ENCODE data around the gene RANBP17. TPM values are rescaled to one million over a fixed set of nuclear protein-coding genes. Genes with fewer than 3 reads are reported as not detected.

Gene RANBP17
- total and polyA plus RNA-seq, 12 donors, result 5.5 to 119 (median 22.2) TPM

DNA sequence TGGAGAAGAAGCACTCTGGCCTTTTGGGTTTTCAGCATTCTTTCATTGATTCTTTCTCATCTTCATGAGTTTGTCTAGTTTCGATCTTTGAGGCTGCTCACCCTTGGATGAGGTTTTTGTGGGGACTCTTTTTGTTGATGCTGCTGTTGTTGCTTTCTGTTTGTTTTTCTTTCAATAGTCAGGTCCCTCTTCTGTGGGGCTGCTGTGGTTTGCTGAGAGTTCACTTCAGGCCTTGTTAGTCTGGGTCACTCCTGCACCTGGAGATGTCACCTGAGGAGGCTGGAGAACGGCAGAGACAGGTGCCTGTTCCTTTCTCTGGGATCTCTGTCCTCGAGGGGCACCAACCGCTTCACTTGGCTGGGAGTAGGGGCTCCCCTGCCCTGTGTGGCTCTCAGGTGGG, 14.0 kb downstream of the RANBP17 start:
- intact Hi-C loops (cut with DNase I), result no loop called here
- peaks cover 0 to 13% of the 10 kb centered on the region in 2 donors for H3K4me1 ChIP-seq (replicated peaks in 1 of 2)
- H3K27ac ChIP-seq, result no peak overlapping the region
- H3K9me3 ChIP-seq (replicated peaks in 1 of 3), result no peaks in the 10 kb centered on the region
- H3K36me3 ChIP-seq (replicated peaks in 1 of 2), result no peaks in the 10 kb centered on the region
- 94 to 98% (median 95%) methylated on average over 4 of the region's 4 CpGs for WGBS, 4 donors
- no peak overlapping the region for H3K4me3 ChIP-seq
- no peak for DNase-seq
- H3K27me3 ChIP-seq, result no peaks in the 10 kb centered on the region
- TF ChIP-seq POLR2A (IDR thresholded peaks at IDR 0.05) (no peak), CTCF (IDR thresholded peaks at IDR 0.05) (no peak)

GRCh38 chr5:170880084-170880483, 18.3 kb downstream of the RANBP17 start:
- peaks cover 9 to 13% of the 10 kb centered on the region in 2 donors for H3K4me1 ChIP-seq (replicated peaks in 1 of 2)
- 94 to 98% (median 95%) methylated on average over 2 of the region's 2 CpGs for WGBS, 4 donors
- intact Hi-C loops (cut with DNase I), result no loop called here
- DNase-seq, result no peak
- H3K9me3 ChIP-seq (replicated peaks in 1 of 3), result no peaks in the 10 kb centered on the region
- H3K36me3 ChIP-seq (replicated peaks in 1 of 2), result no peaks in the 10 kb centered on the region
- no peaks in the 10 kb centered on the region for H3K27me3 ChIP-seq
- no peak overlapping the region for H3K27ac ChIP-seq
- no peak overlapping the region for H3K4me3 ChIP-seq
- TF ChIP-seq CTCF (IDR thresholded peaks at IDR 0.05) (no peak), POLR2A (IDR thresholded peaks at IDR 0.05) (no peak)

GRCh38 chr5:170882345-170882744, 20.5 kb downstream of the RANBP17 start:
- intact Hi-C loops (cut with DNase I), result no loop called here

GRCh38 chr5:170885256-170885655, 23.4 kb downstream of the RANBP17 start:
- intact Hi-C loops (cut with DNase I), result no loop called here
- no peak for TF ChIP-seq POLR2A (IDR thresholded peaks at IDR 0.05)
- TF ChIP-seq CTCF (IDR thresholded peaks at IDR 0.05), result no peak
- Histone ChIP-seq H3K4me1 (replicated peaks in 1 of 2) (peaks cover 11 to 12% of the 10 kb centered on the region in 2 donors), H3K27me3 (no peaks in the 10 kb centered on the region), H3K27ac (no peak overlapping the region), H3K9me3 (replicated peaks in 1 of 3) (no peaks in the 10 kb centered on the region), H3K36me3 (replicated peaks in 1 of 2) (no peaks in the 10 kb centered on the region), H3K4me3 (no peak overlapping the region)
- no peak for DNase-seq

More at GRCh38 chr5:170882345-170882744, 20.5 kb downstream of the RANBP17 start:
- TF ChIP-seq CTCF (IDR thresholded peaks at IDR 0.05) (no peak), POLR2A (IDR thresholded peaks at IDR 0.05) (no peak)
- DNase-seq, result no peak
- peaks cover 11 to 19% of the 10 kb centered on the region in 2 donors for H3K4me1 ChIP-seq (replicated peaks in 1 of 2)
- no peak overlapping the region for H3K4me3 ChIP-seq
- 96 to 100% (median 98%) methylated on average over 3 of the region's 3 CpGs for WGBS, 4 donors
- no peaks in the 10 kb centered on the region for H3K36me3 ChIP-seq (replicated peaks in 1 of 2)
- H3K27ac ChIP-seq, result no peak overlapping the region
- no peaks in the 10 kb centered on the region for H3K27me3 ChIP-seq
- no peaks in the 10 kb centered on the region for H3K9me3 ChIP-seq (replicated peaks in 1 of 3)
